ENCODE measurements around the gene VEPH1.

GRCh38 chr3:157467200-157467599 lies 36.0 kb downstream of the VEPH1 start:
- TF ChIP-seq GATA3 (IDR thresholded peaks at IDR 0.05; ENCODE audit: low read depth, low read length) (no peak), GATA2 (IDR thresholded peaks at IDR 0.05; ENCODE audit: low read depth, low read length) (no peak)
